ENCODE results near the gene APOL6.
A peak's percentile ranks its signal among the peaks of the same experiment; 100 is the strongest.
"Not testable (repeated sequence)": the region's sequence is repeated elsewhere in the genome, so short reads cannot be mapped to it uniquely, and the experiment has no call there.

APOL6 gene

DNA sequence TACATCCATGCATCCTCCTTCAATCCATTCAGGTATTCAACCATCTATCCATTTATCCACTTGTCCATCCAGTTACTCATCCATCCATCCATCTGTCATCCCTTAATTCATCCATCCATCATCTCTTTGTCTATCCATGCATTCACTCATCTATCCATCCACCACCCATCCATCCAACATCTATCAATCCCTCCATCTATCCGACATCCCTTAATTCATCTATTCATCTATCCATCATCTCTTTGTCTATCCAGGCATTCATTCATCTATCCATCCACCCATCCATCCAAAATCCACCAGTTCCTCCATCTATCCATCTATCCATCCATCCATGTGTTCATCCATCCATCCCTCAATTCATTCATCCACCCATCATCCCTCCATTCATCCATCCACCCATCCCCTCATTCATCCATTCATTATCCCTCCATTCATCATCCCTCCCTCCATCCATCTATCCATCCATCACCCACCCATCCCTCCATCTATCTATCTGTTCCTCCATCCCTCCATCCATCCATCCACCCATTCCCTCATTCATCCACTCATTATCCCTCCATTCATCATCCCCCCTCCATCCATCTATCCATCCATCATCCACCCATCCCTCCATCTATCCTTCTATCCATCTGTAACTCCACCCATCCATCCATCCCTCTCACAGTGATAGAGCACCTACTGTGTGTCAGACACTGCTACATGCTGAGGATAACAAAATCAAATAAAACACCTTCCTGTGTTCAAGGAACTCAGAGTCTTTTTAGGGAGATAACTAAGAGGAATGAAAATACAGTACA, 29.6 kb upstream of the APOL6 start:
- no peak for DNase-seq (ENCODE audit: low spot score)

DNA sequence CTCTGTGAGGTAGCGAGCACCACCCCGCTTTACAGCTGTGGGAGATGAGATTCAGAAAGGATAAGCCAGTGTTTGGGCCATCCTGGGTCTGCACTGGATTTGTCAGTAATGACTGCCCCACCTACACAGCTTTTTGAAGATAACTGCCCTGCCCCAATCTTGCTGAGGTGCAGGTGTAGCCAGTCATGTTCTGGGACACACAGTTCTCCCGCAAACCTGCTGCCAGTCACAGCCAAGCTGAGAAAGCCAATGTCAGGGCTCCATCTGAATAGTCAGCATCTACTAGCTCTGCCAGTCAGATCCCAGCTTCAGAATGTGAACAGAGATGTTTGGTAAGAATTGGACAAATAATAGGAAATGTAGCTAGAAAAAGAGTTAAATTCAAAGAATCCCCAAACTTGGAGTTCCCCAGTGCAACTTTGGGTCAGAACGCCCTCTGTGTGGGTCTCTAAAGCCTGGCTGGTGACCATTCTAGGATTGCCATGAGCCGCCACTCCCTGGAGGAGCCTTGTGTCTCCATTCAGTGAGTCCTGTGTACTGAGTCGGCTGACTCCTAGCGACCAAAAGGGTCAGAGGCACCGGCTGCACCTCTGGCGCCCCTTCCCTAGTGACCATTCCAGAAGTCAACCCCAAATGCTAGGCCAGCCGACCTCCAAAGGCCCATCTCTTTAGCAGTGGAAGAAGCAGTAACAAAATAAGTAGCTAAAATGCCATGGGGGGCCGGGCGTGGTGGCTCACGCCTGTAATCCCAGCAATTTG, 28.7 kb upstream of the APOL6 start:
- no peak for DNase-seq (ENCODE audit: low spot score)

DNA sequence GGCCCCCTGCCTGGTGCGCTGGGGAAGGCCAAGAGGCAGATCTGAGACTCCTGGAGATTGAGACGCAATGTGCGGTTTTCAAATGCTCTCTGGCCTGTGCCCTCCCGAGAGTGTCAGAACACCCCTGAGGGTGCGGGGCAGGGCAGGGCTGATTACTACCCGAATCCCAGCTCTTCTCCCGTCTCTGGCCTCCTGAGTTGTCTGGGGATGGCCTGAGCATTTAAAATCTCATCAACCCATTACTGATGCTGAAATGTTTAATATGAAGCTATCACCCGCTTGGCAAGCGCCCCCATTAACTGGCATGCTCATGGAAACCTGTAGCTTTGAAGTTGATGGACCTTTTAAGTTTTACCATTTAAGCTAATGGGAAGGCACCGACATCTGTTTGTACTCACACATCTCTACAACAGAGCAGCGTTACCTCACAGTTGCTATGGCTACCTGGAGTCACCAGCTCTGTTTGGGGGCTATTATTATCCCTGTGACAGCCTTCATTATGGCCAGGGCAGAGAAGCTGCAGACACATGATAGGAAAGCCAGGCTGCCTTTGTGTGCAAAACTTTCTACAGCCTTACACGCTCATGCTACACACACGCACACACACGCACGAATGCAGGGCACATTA, 27.5 kb upstream of the APOL6 start:
- DNase-seq (ENCODE audit: low spot score): peak; percentile 65

DNA sequence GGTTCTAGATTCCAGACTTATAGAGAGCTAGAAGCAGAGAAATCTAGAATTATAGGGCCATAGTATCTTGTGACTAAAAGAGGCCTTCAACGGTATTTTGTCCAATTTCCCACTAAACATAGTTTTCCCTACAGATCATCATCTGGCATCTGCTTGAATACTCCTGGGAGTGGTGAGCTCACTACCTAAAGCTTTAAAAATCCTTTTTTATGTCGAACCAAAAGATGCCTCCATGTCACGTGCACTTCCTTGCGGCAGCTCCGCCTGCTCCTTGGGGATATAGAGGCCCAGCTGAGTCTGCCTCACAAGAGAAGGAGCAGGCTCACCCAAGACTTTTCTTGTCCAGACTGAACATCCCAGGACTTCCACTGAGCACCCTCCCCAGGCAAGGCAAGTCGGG, 26.8 kb upstream of the APOL6 start:
- DNase-seq (ENCODE audit: low spot score): peak; percentile 32

DNA sequence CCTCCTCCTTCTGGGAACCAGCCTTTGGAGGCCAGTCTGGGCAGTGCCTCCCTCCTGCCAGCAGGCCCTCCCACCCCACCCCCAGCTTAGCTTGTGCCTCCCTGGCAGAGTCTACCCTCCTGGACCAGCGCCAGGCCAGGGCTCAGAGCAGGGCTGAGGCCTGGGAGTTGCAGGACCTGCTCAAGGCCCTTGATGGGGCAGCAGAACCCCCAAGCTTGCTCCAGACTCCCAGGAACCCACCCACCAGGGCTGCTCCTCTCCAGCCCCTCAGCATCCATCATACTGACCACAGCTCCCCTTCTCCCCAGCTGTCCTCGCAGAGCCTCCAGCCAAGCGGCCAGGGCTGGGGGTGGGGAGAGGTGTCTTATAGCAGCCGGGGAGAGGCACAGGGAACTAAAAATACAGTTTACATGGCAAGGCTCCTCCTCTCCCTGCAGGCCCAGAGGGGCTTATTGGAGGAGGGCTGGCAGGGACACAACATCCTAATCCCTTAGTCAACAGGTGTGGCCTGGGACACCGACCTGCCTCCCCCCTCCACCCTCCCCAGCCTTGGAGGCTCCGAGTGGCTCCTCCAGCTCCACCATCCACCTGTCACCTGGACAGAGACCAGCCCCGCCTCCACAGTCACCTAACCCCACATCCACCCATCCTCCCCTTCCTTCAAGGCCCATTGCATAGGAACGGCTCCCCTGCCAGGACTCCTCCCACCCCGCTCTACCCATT, 25.9 kb upstream of the APOL6 start:
- DNase-seq (ENCODE audit: low spot score): no peak

DNA sequence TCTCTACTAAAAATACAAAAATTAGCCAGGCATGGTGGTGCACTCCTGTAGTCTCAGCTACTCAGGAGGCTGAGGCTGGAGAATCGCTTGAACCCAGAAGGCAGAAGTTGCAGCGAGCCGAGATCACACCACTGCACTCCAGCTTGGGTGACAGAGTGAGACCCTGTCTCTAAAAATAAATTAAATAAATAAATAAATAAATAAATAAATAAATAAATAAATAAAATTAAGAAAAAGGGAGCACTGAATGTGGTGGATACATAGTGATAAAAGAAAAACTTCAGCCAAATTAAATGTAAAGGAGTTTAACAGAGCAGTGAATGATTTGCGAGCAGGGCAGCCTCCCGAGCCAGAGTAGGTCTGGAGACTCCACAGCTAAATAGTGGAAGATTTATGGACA, 24.4 kb upstream of the APOL6 start:
- not testable (repeated sequence) for DNase-seq (ENCODE audit: low spot score)

DNA sequence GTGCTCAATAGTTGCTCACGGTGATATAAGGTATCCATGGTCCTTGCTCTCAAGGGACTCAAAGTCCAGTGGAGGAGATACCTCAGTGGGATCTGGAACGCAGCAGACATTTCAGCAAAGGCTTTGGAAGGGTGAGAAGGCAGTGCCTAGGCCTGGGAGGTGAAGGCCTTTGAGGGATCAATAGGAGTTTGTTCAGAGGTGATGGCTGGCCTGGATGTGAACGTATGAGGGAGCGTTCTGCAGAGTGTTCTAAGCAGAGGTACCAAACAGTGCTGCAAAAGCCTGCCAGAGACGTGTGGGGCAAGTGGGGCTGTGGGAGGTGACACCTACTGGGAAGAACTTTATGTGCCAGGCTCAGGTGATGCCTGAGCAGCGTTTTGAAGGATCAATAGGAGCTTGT, 23.7 kb upstream of the APOL6 start:
- no peak for DNase-seq (ENCODE audit: low spot score)

DNA sequence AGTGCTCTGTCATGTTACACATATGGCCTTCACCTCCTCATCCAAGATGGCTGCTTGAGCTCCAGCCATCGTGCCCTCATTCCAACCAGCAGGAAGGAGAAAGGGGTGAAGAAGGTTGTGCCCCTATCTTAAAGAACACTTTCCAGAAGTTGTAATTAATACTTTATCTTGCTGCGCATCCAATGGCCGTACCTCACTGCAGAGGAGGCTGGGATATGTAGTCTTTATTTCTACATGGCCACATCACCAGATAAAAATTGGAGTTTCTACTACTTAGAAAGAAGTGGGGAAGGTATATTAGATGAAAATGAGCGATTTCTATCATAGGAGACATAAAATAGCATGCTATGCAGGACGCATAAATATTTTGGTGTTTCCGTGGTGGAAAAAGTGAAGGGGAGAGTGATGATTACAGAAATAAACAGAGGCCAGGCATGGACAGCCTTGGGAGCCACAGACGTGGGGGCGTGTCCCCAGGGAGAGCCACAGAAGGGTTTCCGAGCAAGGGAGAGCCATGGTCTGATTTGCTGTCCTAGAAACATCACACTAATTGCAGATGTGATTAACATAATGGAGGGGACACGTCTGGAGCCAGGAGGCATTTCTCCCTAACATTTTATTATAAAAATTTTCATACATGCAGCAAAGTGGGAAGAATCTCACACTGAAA, 22.3 kb upstream of the APOL6 start:
- DNase-seq (ENCODE audit: low spot score): no peak

DNA sequence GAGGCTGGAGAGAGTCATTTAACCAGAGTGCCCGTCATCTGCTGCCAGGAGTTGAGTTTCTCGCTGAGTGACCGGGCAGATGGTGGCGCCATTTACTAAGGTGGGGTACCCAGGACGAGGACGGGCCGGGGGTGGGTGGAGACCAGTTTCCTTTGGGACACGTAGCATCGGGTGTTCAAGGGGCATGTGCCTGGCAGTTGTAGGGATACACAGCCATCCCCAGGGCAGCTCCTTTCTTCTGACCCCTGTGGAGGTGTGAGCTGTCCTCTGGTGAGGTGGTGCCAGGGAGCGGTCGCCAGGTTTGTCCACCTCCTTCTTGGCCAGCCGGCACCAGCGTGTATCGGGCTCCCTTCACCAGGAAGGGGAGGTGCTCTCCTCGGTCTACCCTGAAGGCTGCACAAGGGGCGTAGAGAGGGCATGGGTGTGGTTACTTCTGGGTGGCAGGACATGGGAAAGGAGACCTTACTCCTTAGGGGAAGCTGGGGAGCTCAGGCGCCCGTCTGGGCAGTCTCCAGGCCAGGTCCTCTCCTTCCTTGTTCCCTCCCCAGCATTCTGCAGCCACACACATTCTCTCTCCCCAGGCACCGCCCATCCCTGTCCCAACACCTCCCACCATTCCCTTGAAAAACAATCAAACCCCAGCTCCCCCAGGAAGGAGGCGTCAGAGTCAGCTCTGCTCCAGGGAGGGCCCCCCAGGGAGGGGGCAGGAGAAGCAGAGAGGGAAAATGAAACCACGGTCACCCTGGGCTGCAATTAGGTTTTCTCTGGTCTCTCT, 20.8 kb upstream of the APOL6 start:
- DNase-seq (ENCODE audit: low spot score): peak; percentile 80

DNA sequence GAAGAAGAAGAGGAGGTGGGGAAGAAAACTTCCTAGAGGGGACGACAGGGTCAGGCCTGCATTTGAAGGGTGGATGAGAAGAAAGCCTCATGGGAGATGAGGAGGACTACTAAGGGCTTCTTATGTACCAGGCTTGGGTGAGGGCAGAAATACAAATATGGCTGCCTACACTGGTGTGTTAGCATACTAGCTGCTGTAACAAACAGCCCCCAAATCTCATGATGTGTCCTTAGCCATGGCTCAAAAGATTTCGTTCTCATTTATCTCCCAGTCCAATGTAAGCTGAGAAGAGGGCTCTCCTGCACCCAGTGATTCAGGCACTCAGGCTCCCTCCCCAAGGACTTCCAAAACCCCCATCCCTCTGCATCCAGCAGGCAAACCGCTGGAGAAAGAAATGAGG, 19.5 kb upstream of the APOL6 start:
- no peak for DNase-seq (ENCODE audit: low spot score)

DNA sequence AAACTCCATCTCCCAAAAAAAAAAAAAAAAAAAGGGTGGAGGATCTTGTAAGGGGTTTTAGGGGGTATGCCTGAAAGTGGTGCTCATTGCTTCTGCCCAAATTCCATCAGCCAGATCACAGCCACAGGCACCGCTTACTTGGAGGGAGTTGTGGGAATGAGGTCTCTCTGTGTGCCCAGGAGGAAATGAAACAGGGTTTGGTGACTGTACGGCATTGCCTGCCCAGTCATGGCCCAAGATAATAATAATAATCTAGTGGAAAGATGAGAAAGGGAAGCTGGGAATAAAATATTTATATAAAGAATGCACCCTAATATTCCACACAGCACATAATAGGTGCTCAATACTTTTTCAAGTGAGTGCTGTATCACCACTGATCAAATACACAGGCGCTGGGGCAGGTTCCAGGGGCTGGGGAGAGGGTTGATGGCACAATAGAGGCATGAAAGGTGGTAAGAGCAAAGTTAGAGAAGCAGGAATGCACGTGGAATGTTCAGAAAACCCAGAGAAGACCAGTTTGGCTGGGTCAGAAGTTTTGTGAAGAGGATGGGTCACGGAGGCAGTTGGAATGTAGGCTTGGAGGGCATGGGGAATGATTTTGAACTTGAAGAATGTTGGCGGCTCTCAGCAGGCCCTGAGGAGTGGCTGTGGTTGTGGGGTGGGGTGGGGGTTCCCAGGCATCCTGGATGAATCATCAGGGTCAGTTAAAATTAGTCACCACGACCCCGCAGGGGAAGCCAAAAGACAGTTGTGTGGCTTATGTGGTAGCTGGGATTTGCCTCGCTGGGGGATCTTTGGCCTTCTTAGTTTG, 18.6 kb upstream of the APOL6 start:
- DNase-seq (ENCODE audit: low spot score): peak; percentile 95

DNA sequence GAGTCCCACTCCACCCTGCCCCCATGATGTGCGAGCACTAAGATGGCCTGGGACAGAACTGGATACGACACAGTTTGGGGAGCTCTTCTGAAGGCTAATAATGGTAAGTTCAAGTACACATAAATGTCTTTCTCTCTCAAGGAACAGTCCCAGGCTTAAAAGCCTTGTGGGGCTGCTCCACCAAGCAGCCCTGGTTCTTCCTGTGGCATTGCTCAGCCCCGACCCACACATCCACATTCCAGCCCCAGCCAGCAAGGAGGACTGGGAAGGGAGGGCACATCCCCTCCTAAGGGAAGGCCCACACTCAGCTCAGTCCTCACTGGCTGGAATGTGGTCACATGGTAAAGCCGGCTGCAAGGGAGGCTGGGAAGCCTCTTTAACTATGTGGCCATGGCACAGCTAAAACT, 17.9 kb upstream of the APOL6 start:
- peak; percentile 65 for DNase-seq (ENCODE audit: low spot score)

DNA sequence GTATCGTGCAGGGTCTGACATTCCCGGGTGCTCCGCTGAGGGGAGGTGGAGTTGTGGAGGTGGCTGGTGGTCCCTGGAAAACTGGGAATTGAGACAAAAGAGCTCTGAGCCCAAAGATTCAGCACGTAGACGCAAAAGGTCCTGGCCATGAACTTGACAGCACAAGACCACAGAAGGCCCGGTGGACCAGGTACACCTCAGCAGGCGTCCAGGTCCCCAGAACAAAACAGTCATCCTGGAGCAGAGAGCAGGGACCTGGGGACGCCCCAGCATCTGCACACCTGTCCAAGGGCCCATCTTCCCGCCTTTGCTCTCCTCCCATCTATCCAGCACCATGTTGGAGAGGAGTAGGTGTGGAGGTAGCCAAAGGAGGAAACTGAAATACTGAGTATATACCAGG, 17.4 kb upstream of the APOL6 start:
- DNase-seq (ENCODE audit: low spot score): no peak

DNA sequence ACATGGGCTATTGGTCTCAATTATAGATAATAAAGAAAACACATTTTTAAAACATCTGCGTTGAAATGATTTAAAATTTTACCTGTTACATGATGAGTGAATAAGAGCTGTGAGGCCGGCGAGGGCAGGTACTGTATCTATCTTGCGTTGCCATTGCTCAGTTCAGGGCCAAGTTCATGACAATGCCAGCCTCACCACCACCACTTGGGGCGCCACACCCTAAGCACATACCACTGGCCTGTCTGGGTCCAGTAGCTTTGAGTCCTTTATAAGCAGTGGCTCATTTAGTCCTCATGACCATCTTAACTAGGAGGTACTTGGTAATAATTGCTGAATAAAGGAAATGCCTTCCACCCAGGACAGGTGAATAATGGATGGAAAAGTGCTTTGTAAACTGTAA, 16.6 kb upstream of the APOL6 start:
- no peak for DNase-seq (ENCODE audit: low spot score)

DNA sequence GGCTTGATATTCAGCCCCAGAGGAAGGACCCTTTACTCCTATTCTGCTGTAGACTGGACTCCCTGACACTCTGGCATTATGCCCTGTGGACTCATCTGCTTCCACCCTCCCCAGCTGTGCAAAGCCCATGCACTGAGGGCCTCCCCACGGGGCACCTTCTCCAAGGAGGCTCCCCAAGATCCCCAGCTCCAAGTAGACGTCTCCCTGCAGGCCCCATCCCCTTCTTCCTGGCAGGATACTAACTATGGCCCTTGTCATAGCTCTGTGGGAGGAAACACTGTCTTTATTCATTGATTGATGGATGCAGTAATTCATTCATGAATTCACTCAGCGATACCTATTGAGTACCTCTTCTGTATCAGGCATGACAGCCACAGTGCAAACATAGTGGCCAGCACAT, 15.3 kb upstream of the APOL6 start:
- DNase-seq (ENCODE audit: low spot score): no peak

DNA sequence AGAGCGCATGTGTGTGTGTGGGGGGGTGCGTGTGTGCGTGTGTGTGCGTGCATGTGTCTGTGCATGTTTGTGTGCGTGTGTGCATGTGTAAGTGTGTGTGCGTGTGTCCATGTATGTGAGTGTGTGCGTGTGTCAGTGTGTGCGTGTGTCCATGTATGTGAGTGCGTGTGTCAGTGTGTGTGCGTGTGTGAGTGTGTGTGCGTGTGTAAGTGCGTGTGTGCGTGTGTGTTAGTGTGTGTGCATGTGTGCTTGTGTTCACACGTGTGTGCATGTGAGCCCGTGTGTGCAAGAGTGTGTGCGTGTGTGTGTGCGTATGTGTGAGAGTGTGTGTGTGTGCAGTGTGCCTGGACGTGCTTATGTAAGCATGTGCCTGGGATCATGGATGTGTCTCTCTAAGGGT, 14.7 kb upstream of the APOL6 start:
- no peak for DNase-seq (ENCODE audit: low spot score)

DNA sequence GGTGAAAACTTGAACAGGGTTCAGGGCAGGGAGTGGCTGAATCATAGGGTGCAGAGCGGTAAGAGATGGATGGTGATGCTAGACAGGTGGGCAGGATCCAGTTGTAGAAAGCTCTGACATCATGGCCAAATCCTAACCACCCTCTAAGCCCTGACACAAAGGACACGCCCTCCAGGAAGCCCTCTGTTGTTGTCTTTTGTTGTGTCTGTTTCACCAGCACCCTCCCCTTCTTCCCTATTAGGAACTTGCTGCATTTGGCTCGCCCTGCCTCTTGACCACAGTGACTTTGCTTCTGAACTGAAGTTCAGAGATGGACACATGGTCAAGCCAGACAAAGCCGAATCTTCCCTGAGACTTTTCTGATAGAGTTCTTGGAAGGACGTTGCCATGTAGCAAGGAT, 14.2 kb upstream of the APOL6 start:
- DNase-seq (ENCODE audit: low spot score): no peak

DNA sequence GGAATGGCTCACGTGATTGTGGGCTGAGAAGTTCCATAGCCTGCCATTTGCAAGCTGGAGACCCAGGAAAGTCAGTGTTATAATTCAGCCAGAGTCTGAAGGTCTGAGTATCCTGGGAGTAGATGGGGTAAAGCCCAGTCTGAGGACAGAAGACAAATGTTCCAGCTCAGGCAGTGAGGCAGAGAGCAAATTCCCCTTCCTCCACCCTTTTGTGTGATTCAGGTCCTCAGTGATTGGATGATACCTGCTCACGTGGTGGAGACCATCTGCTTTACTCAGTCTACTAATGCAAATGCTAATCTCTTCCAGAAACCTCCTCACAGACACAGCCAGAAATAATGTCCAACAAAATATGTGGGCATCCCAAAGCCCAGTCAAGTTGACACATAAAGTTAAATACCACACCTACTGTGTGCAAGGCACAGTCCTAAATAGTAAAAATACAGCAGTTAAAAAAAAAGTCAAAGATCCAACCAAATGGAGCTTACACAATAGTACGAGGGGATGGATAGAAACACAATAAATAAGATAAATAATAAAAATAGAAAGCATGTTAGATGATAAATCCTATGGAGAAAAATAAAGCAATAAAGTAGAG, 13.2 kb upstream of the APOL6 start:
- DNase-seq (ENCODE audit: low spot score): no peak

DNA sequence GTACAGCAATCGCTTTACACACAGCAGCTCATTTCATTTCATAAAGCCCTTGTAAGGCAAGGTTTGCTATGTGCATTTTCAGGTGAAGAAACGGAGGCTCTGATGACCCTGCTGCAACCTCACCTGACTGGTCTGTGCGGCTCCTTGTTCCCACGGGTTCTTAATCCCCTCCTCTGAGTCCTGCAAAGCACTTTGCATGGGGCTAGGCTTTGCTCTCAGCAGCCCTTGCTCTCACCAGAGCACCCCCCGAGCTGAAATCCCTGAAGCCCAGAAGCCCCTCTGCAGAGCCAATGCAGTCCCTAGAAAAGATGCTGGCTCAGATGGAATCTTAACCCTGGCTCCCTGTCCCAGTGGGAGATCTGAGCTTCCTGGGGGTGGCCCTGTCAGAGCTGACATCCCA, 11.0 kb upstream of the APOL6 start:
- DNase-seq (ENCODE audit: low spot score): no peak

DNA sequence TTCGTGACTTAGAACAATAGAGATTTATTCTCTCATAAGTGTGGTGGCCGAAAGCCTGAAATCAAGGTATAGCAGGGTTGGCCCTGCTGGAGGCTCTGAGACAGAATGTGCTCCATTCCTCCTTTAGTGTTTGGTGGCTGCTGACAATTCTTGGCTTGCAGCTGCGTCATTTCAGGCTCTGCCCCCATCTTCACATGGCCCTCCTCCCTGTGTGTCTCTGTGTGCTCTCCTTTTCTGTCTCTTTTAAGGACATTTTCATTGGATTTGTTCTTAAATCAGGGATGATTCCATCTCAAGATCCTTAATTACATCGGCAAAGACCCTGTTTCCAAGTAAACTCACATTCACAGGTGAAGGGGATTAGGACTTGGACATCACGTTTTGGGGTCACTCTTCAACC, 10.2 kb upstream of the APOL6 start:
- DNase-seq (ENCODE audit: low spot score): peak; percentile 41
